Neural cell (in vitro differentiated cells): ENCODE data around the gene ADARB1. TPM values are rescaled to one million over a fixed set of nuclear protein-coding genes. Genes with fewer than 3 reads are reported as not detected.

Experiments used
- H2AFZ ChIP-seq: fragments of 200-600, 300-800 bp; sonication (generic), shearing (Covaris generic); 2 replicates; pipeline ENCODE4 v1.6.0; 2014; ENCODE audit warnings: low read depth, mild to moderate bottlenecking, antibody characterized with exemption, low read length, moderate library complexity
- H3F3A ChIP-seq: fragments of 200-600 bp; shearing (Covaris generic); 2 replicates; pipeline ENCODE4 v1.6.1; 2016; ENCODE audit warnings: mild to moderate bottlenecking, moderate library complexity, mixed read lengths, antibody characterized with exemption, low read length; ENCODE audit not compliant: insufficient read depth, poor library complexity, severe bottlenecking
- H3K27ac ChIP-seq: fragments of 200-600, 300-800 bp; sonication (generic), shearing (Covaris generic); 2 replicates; pipeline ENCODE4 v1.5.1; 2014; ENCODE audit warnings: mild to moderate bottlenecking, low read length, moderate library complexity
- H3K27me3 ChIP-seq: fragments of 300-800, 200-600 bp; sonication (generic), shearing (Covaris generic); 2 replicates; pipeline ENCODE4 v1.6.0; 2014; ENCODE audit warnings: mild to moderate bottlenecking, low read depth, low read length, moderate library complexity; ENCODE audit not compliant: insufficient read depth
- H3K36me3 ChIP-seq: fragments of 300-800, 200-600 bp; sonication (generic), shearing (Covaris generic); 2 replicates; pipeline ENCODE4 v1.5.1; 2014; ENCODE audit warnings: mild to moderate bottlenecking, antibody characterized with exemption, low read length, moderate library complexity; ENCODE audit not compliant: insufficient read depth
- H3K4me2 ChIP-seq: fragments of 300-800, 200-600 bp; sonication (generic), shearing (Covaris generic); 2 replicates; pipeline ENCODE4 v1.6.0; 2014; ENCODE audit warnings: mild to moderate bottlenecking, low read length
- H3K4me3 ChIP-seq: fragments of 300-800, 200-600 bp; sonication (generic), shearing (Covaris generic); 2 replicates; pipeline ENCODE4 v1.5.1; 2014; ENCODE audit warnings: mild to moderate bottlenecking, low read length, moderate library complexity
- H3K79me2 ChIP-seq: fragments of 200-600 bp; shearing (Covaris generic); replicated peaks from 2 replicates; pipeline ENCODE4 v1.6.0; 2014; ENCODE audit warnings: mild to moderate bottlenecking, low read length, moderate library complexity; ENCODE audit not compliant: insufficient read depth
- H3K9ac ChIP-seq: fragments of 300-800, 200-600 bp; sonication (generic), shearing (Covaris generic); 2 replicates; pipeline ENCODE4 v1.6.1; 2016; ENCODE audit warnings: mild to moderate bottlenecking, low read length, mixed read lengths
- H3K9me2 ChIP-seq: fragments of 200-600 bp; shearing (Covaris generic); 2 replicates; pipeline ENCODE4 v1.6.1; 2016; ENCODE audit warnings: mild to moderate bottlenecking, low read length, mixed read lengths; ENCODE audit not compliant: insufficient read depth
- H3K9me3 ChIP-seq: fragments of 200-600, 300-800 bp; sonication (generic), shearing (Covaris generic); 2 replicates; pipeline ENCODE4 v1.6.1; 2016; ENCODE audit warnings: mild to moderate bottlenecking, mixed run types, low read length, moderate library complexity, mixed read lengths
- H4K20me1 ChIP-seq: fragments of 200-600 bp; shearing (Covaris generic); 2 replicates; pipeline ENCODE4 v1.6.1; 2016; ENCODE audit warnings: mild to moderate bottlenecking, mixed run types; ENCODE audit not compliant: insufficient read depth
- CTCF ChIP-seq: fragments of 450-650 bp; IDR thresholded peaks from 2 replicates; pipeline ENCODE4 v1.5.1; 2014; ENCODE audit warnings: antibody characterized with exemption, mild to moderate bottlenecking, moderate library complexity; ENCODE audit not compliant: poor library complexity, severe bottlenecking
- EP300 ChIP-seq: fragments of 450-650 bp; conservative IDR thresholded peaks from 2 replicates; pipeline ENCODE4 v1.6.1; 2014; ENCODE audit warnings: antibody characterized with exemption, mild to moderate bottlenecking, moderate library complexity; ENCODE audit not compliant: poor library complexity, severe bottlenecking
- EZH2 ChIP-seq: fragments of 200-600, 300-800 bp; shearing (Covaris generic), sonication (generic); IDR thresholded peaks from 2 replicates; pipeline ENCODE4 v1.6.1; 2014; ENCODE audit warnings: antibody characterized with exemption, low read length, borderline replicate concordance, mild to moderate bottlenecking; ENCODE audit not compliant: insufficient read depth, poor library complexity, severe bottlenecking
- MXI1 ChIP-seq: fragments of 450-650 bp; conservative IDR thresholded peaks from 2 replicates; pipeline ENCODE4 v1.6.1; 2014; ENCODE audit warnings: antibody characterized with exemption, mild to moderate bottlenecking; ENCODE audit not compliant: poor library complexity, severe bottlenecking
- POLR2AphosphoS5 ChIP-seq: IDR thresholded peaks from 2 replicates; pipeline ENCODE4 v1.6.1; 2012
- RAD21 ChIP-seq: fragments of 450-650 bp; conservative IDR thresholded peaks from 2 replicates; pipeline ENCODE4 v1.6.1; 2014; ENCODE audit warnings: antibody characterized with exemption, mild to moderate bottlenecking, moderate library complexity
- SMC3 ChIP-seq: fragments of 450-650 bp; conservative IDR thresholded peaks from 2 replicates; pipeline ENCODE4 v1.6.1; 2014; ENCODE audit warnings: antibody characterized with exemption, mild to moderate bottlenecking, moderate library complexity; ENCODE audit not compliant: poor library complexity
- TAF1 ChIP-seq: IDR thresholded peaks from 2 replicates; pipeline ENCODE4 v1.6.1; 2012; ENCODE audit warnings: low read depth
- polyA plus RNA-seq: library from polyadenylated mRNA; depleted of rRNA; stranded (reverse); fragments of >200 nt; gene quantifications from 2 replicates; pipeline ENCODE4 v1.2.3, GENCODE V29; 2014
- TF ChIP-seq, protein P1 (sequence below): IDR thresholded peaks from 2 replicates; pipeline ENCODE4 v1.6.1; 2012; ENCODE audit warnings: borderline replicate concordance

ADARB1 gene
- polyA plus RNA-seq, 1 donor from 2014 or later, result 8.9 TPM

GRCh38 chr21:45087022-45087823 lies 12.8 kb downstream of the ADARB1 start:
- Histone ChIP-seq H2AFZ (no peak overlapping the region), H3K4me3 (no peak overlapping the region), H3K4me2 (no peak overlapping the region), H3K9me3 (no peaks in the 10 kb centered on the region), H3K79me2 (no peaks in the 10 kb centered on the region), H4K20me1 (no peaks in the 10 kb centered on the region), H3K36me3 (no peaks in the 10 kb centered on the region), H3K27me3 (no peaks in the 10 kb centered on the region), H3K9me2 (no peaks in the 10 kb centered on the region), H3K27ac (peak overlapping the region; percentile 5), H3K9ac (no peak overlapping the region), H3F3A (no peaks in the 10 kb centered on the region)
- TF ChIP-seq TAF1 (no peak), RAD21 (no peak), SMC3 (no peak), EP300 (no peak), POLR2AphosphoS5 (no peak), EZH2 (no peak), MXI1 (no peak), CTCF (no peak)
- TF ChIP-seq, protein P1, sequence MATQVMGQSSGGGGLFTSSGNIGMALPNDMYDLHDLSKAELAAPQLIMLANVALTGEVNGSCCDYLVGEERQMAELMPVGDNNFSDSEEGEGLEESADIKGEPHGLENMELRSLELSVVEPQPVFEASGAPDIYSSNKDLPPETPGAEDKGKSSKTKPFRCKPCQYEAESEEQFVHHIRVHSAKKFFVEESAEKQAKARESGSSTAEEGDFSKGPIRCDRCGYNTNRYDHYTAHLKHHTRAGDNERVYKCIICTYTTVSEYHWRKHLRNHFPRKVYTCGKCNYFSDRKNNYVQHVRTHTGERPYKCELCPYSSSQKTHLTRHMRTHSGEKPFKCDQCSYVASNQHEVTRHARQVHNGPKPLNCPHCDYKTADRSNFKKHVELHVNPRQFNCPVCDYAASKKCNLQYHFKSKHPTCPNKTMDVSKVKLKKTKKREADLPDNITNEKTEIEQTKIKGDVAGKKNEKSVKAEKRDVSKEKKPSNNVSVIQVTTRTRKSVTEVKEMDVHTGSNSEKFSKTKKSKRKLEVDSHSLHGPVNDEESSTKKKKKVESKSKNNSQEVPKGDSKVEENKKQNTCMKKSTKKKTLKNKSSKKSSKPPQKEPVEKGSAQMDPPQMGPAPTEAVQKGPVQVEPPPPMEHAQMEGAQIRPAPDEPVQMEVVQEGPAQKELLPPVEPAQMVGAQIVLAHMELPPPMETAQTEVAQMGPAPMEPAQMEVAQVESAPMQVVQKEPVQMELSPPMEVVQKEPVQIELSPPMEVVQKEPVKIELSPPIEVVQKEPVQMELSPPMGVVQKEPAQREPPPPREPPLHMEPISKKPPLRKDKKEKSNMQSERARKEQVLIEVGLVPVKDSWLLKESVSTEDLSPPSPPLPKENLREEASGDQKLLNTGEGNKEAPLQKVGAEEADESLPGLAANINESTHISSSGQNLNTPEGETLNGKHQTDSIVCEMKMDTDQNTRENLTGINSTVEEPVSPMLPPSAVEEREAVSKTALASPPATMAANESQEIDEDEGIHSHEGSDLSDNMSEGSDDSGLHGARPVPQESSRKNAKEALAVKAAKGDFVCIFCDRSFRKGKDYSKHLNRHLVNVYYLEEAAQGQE, result no peak

DNA sequence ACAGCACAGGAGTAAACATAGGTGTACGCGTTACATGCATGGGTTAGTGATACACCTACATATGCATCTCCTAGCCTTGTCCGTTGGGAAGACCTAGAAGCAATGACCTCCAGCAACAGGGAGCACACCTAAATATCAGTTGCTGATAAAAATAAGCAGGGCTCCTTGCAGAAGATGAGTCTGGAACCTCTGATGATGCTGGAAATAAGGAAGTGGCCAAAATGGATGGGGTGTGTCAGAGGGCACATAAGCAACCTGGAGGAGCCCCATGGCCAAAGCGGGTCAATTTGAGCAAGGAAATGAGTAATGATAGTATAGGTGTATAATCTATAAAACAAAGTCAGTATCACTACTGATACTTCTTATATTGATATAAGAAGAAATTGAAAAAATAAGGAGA lies 13.7 kb downstream of the ADARB1 start:
- no peak overlapping the region for H3K9ac ChIP-seq
- H3K36me3 ChIP-seq, result no peaks in the 10 kb centered on the region
- no peaks in the 10 kb centered on the region for H3K9me3 ChIP-seq
- no peak overlapping the region for H3K4me3 ChIP-seq
- no peaks in the 10 kb centered on the region for H3K79me2 ChIP-seq
- no peak overlapping the region for H3K4me2 ChIP-seq
- H3K27ac ChIP-seq, result no peak overlapping the region
- H4K20me1 ChIP-seq, result no peaks in the 10 kb centered on the region
- no peak for TF ChIP-seq CTCF
- H2AFZ ChIP-seq, result no peak overlapping the region
- no peaks in the 10 kb centered on the region for H3K27me3 ChIP-seq
- H3F3A ChIP-seq, result no peaks in the 10 kb centered on the region
- no peaks in the 10 kb centered on the region for H3K9me2 ChIP-seq
